ENCODE data around the gene CYFIP1.

- no peak for TF ChIP-seq EGR1 (IDR thresholded peaks at IDR 0.05; ENCODE audit: borderline replicate concordance in 1 of 2, low read depth in 2 of 2, low read length in 2 of 2)
- TF ChIP-seq EP300 (IDR thresholded peaks at IDR 0.05; ENCODE audit: borderline replicate concordance in 1 of 2, control insufficient read depth in 1 of 2, low read depth in 2 of 2, low read length in 2 of 2) = no peak
- TF ChIP-seq, protein P1, sequence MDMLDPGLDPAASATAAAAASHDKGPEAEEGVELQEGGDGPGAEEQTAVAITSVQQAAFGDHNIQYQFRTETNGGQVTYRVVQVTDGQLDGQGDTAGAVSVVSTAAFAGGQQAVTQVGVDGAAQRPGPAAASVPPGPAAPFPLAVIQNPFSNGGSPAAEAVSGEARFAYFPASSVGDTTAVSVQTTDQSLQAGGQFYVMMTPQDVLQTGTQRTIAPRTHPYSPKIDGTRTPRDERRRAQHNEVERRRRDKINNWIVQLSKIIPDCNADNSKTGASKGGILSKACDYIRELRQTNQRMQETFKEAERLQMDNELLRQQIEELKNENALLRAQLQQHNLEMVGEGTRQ (IDR thresholded peaks at IDR 0.05; ENCODE audit: borderline replicate concordance, low read depth, low read length) = no peak
Measured at GRCh38 chr15:22911306-22911705, 68.9 kb downstream of the CYFIP1 start.

Data from GM12878 (cell line).